NCI-H82 (cell line): ENCODE data around the gene KCNJ16.
A peak's percentile ranks its signal among the peaks of the same experiment; 100 is the strongest.
"Not testable (repeated sequence)": the region's sequence is repeated elsewhere in the genome, so short reads cannot be mapped to it uniquely, and the experiment has no call there.

Experiments
- DNase-seq: peaks from one replicate; lab custom pipeline; 2025; lab: John Stamatoyannopoulos, UW

The KCNJ16 gene

DNA sequence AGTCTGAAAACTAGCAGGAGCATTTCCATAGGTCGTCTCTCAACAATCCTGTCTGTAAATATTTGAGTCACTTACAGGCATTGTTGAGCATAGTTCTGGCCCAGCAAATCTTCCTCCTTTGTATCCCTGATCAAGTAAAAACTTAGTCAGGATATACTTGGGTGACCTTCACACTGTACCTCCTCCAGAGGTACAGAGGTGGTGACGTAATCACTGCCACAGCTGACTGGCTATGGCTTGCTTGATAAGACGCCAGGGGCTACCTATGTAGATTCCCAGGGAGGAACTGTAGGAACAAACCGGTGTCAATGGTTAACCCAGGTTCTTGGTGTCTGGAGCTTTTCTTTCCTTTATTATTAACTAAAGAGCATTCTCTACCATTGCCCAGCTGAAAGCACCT lies at the start of gene KCNJ16:
Gene KCNJ16, plus strand, starts transcription at position 270 of the 400 bp plus-strand sequence. CDS start 56,863 bp downstream, outside the sequence.
- no peak for DNase-seq

DNA sequence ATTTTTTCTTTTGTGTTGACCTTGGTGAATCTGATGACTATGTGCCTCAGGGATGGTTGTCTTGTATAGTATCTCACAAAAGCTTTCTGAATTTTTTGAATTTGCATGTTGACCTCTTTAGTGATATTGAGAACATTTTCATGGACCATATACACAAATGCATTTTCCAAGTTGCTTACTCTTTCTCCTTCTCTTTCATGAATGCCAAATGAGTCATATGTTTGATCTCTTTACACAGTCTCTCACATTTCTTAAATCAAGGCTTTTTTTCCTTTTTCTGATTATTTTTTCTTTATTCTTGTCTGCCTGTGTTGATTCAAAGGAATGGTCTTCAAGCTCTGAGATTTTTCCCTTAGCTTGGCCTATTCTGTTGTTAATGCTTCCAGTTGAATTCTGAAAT lies 46.6 kb upstream of the KCNJ16 start:
- no peak for DNase-seq

DNA sequence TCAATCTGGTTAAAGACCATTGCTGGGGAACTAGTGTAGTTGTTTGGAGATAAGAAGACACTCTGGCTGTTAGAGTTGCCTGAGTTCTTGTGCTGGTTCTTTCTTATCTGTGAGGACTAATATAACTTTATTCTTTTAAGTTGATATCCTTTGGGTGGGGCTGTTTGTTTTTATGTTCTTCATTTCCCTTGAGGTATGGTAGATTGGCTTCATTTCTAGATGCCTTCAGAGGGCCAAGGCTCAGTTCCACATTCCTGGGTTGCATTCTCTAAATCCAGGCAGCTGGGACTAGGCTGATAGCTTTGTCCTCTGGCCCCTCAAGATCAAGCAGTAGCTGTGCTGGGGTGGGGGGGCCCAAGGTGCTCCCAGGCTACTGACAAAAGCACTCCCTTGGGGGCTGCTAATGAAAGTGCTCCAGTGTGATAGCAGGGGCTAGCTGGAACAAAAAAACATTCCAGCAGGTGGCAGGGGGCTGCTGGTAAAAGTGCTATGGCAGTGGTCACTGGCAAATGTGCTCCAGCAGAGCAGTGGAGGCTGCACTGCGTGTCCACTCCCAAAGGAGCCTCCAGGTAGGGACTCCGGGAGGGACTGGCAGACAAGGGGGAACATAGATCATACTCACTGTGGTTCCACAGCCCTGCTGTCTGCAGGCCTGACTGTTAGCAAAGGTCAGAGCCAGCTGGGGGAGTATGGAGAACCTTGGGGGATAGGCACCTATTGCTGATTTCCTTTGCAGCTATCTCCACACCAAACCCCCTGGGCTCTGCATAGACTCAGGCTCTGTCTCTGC lies 45.9 kb upstream of the KCNJ16 start:
- DNase-seq, result no peak

DNA sequence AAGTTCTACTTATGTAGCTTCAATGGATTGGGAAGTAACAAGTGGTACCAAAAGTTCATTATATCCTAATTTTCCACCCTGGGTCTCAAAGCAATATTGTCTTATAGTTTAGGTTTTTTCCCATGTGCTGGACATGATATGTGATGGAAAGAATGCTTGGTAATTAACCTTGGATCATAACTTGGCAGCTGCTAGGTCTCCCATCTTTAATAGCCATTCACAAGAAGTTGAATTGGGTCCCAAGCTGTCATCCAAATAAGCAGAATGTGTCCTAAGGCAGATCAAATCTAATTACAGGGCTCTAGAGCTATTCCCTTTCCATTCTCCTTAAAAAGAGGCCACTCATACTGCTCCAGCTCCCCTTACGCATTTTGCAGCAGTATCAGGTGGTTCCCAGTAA lies 44.7 kb upstream of the KCNJ16 start:
- no peak for DNase-seq

DNA sequence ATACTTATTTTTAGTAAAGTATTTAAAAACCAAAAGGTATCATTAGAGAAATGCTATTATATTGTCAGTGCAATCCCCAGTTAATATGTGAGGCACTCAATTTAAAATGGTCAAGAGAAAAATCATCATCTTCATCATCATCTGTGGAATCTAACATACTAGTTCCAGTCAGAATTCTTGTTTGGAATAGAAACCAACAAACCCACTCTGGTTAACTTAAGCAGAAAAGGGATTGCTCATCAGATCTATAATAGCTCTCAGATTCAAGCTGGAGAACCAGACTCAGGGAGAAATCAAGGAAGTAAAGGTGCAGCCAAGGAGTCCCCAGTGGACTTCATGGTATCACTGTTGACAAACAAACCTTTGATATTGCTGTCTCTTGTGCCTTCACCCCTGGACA lies 43.7 kb upstream of the KCNJ16 start:
- no peak for DNase-seq

DNA sequence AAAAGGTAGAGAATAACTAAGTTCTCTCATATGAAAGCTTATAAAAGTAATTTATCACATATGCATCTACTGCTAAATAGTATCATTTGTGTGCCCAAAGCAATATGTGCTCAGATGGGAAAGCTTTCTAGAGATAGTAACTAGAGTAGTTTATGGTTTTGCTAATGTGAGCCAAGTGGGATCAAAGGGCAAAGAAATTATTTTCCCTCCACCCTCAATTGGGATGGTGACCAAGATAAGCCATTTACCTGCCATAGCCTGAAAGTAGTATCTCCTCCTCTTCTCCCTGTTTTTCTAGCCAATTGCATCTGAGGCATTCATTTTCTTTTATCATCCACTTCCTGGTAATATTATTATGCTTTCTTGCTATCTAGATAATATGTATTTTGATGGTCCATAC lies 41.9 kb upstream of the KCNJ16 start:
- no peak for DNase-seq

DNA sequence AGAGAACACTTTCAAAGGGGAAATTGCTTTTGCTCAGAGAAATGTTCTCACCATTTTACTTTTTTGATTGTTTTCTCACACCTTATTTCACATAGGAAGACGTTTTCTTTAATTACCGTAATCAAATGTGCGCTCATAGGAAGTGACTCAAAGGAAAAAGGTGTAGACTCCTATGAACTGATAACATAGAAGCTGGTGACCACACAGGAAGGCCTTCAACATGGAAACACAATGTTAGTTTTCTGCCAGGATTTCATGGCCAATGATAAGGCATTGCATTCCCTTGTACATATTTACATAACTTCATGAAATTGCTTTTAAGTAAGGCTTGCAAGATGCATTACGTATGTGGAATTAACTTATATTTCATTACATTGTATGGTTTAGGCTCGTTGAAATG lies 40.9 kb upstream of the KCNJ16 start:
- DNase-seq, result no peak

DNA sequence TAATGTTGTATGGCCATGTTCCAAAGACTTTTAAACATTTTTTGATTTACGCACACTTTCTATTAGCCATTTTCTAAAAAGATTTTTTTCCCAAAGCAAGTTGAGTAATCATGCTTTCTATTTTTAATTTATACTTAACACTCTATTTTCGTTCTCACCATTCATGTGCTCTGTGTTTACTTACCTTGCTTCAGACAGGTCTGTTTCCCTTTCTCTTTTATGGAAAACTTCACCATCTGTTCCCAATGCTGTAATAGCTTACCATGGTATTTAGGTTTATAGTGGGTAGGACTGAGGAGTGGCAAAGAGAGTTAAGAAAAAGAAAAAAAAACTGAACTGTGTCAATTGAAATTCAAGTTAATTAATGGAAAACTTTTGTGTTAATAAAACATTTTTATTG lies 37.5 kb upstream of the KCNJ16 start:
- peak; percentile 20 for DNase-seq

DNA sequence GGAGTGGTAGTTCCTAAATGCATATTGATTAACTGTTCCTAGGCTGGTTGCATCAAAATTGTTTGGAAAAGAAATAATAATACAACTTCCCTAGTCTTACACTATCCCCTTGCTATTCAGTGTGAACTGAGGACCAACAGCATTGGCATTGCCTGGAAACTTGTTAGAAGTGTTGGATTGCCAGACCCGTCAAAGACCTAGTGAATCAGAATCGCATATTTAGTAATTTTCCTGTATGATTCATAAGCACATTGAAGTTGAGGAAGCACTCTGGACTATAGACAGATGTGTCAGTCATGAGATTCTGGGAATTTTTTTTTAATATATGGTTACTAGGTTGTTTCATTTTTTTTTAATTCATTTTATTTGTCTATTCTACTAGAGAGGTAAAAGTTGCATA lies 34.7 kb upstream of the KCNJ16 start:
- DNase-seq, result no peak

DNA sequence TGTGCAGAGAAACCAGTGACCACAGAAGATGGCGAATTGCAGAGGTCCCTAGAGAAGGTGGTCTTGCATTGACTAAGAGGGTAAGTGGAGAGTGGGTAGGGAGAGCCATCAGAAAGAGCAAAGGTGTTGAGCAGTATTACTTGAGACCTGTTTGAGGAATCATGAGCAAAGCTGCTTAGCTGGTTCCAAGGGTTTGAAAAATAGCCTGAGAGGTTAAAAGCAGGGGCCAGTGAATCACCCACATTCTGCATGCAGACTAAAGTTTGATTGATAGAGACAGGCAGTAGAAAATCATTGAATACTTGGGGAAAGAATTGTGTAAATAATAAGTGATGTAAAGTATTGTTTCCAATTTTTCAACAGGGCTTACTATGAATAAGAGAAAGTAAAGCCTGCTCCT lies 34.0 kb upstream of the KCNJ16 start:
- no peak for DNase-seq

DNA sequence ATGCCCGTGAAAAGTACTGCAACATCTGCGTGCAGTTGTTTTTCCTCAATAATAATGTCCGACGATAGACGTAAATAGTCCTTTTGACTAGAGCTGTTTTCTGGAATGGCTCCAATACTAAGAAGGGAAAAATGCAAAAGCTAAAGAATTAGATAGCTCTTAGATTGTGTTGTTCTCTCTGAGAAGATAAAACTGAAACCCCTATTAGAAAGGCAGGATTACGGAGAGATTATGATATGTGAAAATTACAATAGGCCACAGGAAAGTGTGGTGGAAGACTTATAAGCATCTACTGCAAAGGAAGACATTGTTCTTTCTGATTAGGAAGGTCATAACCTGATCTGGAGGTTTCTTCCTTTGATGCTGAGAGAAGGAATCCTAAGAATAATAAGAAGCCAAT lies 33.5 kb upstream of the KCNJ16 start:
- no peak for DNase-seq

DNA sequence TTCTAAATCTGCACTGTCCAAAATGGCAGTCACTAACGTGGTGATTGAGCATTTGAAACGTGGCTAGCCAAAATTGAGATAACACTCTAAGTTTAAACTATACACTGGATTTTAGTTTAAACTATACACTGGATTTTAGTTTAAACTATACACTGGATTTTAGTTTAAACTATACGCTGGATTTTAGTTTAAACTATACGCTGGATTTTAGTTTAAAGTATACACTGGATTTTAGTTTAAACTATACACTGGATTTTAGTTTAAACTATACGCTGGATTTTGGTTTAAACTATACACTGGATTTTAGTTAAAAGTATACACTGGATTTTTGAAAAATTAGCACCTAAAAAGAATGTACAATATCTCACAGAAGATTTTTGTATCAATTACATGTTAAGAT lies 29.2 kb upstream of the KCNJ16 start:
- DNase-seq, result not testable (repeated sequence)

DNA sequence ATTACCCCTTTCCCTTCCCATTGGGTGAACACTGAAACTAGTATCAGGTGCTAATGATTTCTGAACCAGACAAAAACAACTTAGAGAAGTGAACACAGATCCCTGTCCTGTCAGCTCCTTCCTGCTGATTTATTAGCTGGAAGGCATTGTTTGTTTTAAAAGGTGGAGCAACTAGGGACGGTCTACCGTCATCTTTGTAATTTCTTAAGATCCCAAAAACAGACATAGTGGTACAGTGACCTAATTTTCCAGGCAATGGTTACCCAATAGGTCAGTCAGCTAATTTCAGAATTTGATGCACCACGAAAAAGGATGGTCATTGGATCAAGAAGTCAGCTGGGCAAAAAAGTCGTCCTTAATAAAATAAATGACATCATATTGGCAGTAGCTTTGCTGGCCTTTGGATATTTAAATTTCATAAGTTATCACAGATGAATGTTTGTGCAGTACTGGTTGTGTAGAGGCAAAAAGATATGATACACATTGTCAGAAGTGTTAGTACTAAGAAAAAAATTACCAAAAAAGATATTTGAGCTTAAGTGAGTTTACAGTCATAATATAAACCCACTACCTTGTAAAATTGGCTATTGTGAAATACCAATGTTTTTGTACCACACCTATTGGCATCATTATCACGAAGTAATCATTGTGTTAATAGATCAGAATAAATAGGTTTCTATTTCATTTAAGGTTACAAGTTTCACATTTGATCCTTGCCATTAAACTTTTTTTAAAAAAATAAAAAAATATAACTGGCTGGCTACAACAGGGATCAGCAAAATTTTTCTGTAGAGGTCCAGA lies 27.2 kb upstream of the KCNJ16 start:
- no peak for DNase-seq

DNA sequence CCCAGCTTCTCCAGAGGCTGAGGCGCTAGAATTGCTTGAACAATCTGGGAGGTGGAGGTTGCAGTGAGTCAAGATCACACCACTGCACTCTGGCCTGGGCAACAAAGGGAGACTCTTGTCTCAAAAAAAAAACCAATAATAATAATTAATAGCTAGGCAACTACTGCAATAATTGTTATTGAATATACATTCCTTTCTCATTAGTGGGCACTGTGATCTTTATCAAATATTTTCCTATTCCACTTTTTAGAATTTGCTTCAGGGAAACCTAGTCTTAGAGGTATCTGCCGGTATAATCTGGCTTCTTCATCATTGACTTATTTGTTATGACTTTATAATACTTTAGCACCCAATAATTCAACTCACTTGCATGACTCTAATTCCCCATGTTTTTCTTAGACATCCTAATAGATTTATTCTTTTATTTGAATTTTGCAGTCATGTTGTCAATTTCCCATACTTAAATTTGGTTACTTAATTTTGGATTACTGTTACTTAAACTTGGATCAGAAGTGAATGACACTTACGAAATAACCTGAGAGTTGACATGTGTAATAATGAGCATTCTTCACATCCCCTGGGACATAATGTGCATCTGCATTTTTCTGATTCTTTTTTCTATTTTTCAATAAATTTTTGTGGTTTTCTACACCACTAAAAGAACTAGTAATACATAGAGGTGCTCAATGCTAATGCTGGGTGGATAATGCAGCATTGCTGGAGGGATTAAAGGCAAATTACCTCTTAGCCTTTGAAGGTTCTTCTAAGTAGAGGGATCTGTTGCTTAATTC lies 25.0 kb upstream of the KCNJ16 start:
- peak; percentile 22 for DNase-seq

DNA sequence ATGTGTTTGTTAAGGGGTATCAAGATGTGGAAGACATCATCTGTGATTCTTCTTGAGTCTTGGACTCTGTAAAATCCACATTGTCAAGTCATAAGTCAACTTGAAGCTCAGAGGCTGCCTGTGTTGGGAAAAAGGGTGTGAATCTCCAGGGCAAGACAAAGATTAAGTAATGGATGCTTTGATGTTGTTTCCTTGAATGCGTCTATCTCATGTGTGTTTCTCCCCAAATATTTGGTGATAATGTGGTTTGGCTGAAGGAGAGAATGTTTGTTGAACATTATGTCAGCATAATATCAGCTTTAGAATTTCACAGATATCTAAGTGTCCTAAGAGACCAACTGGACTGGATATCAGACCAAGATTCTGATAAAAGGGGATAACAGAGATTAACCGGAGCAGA lies 24.1 kb upstream of the KCNJ16 start:
- DNase-seq, result no peak

DNA sequence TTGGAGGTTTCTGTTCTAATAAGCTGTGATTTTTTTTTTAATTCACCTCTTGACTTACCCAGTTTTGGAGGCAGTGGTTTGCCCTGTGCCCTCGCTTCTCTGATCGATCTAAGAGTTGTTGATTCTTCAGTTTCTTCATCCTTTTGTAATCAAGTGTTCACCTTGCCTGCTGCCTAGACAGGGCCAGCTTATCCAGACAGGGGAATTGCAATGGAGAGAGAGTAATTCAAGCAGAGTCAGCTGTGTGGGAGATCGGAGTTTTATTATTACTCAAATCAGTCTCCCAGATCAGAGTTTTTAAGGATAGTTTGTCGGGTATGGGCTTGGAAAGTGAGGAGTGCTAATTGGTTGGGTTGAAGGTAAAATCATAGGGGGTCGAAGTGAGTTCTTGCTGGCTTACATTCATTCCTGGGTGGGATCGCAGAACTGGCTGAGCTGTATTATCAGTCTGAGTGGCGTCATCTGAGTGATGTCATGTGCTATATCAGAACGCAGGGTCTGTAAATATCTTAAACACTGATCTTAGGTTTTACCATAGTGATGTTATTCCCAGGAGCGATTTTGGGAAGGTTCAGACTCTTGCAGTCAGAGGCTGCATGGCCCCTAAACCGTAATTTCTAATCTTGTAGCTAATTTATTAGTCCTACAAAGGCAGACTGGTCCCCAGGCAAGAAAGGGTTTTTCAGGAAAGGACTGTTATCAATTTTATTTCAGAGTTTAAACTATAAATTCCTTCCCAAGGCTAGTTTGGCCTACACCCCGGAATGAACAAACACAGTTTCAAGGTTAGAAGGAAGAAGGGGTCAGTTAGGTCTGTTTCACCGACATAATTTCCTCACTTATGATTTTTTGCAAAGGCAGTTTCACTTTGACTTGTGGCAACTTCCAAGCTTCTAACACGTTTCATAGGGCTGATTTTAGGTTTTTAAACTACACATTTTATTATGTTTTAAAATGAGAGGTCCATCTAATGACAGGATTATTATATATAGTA lies 21.5 kb upstream of the KCNJ16 start:
- DNase-seq, result no peak

DNA sequence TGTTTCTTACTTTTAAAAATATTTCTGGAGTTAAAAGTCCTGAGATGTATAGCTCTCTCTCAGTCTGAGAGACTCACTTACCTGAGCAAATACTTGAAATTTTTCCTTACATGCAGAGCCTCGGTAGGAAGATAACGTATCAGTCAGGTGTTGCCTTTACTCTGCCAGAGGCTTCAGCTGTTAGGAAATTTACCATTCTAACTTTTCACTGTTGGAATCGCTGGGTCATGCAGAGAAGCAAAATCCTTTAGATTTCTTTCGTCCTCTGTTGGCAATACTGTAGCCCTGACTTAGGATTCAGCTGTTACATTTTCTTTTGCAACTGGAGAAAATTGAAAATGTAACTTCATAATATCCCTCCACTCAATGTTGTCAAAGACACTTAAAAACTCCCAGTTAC lies 20.0 kb upstream of the KCNJ16 start:
- DNase-seq, result no peak

DNA sequence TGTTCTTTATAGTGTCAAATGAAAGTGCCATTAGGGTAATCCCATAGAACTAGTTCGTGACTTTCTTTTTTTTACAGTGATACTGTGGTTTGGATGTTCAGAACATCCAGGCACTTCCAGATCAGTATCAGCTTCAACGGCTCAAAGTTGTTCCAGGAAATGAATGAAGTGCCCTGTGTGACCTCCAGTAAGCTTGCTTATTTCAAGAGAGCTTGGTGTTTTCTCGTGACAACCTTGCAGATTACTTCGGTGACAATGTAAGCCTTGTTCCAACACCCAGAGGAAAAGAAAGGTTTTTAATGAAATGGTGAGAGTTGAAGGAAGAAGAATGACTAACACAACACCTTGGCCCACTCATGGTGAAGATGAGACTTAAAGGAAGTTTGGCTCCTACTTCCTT lies 16.0 kb upstream of the KCNJ16 start:
- no peak for DNase-seq

DNA sequence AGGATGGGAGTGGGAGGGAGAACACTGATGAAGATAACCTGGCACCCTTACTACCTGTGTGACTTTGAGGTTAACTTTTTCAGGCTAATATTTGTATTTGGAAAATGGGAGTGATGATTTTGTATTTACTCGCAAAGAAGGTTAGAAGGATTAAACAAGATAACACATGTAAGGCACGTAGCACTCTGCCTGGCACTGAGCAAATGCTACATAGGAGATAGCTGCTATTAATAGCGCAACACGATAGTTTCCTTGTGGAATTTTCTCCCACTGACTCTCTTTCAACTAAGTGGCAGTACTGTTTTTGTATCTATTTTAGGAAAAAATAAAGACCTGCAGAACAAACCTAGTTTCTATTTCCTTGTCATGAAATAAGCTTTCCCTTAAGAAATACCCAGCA lies 15.4 kb upstream of the KCNJ16 start:
- no peak for DNase-seq

DNA sequence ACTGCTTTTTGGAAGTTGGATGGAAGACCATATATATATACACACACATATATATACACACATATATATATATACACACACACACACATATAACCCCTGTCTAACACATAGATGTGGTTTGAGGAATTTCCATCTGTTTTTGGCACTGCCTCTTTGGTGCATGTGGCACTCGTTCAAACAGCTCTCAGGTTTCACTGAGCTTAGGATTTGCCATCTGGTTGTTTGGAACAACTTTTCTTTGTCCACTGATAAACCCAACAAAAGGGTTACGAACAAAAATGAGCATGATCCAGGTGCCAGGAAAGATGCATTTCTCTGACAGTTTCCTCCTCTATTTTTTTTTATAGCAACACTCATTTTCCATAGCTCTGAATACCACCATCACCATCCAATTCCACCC lies 14.6 kb upstream of the KCNJ16 start:
- DNase-seq, result peak; percentile 74

DNA sequence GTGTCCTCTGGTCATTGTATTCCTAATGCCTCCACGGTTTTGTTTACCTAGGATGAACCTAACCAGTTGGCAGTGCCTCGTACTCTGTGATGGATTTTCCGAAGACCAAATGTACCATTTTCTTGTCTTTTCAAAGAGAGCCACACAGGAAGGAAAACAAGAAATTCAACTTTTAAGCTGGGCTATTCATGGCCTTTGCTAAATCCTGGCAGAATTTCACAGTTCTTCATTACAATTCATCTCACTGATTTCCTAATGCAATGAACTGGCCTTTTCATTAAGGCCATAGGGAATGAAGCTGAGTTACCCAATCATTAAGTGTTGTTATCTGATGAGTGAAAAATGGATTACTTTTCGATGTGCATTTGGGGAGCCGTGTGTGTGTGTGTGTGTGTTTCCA lies 7.9 kb upstream of the KCNJ16 start:
- no peak for DNase-seq
